ENCODE measurements around the gene PDCD6IP. TPM values are rescaled to one million over a fixed set of nuclear protein-coding genes. Genes with fewer than 3 reads are reported as not detected.

The PDCD6IP gene
- total RNA-seq, 4 donors from 2014 or later = 105 to 424 (median 167) TPM

- no peak for DNase-seq
- H3K27me3 ChIP-seq = no peaks in the 10 kb centered on the region
- intact Hi-C loops (cut with DNase I) = no loop called here
- peaks cover 5 to 9% of the 10 kb centered on the region in 2 donors for H3K36me3 ChIP-seq
- H3K4me3 ChIP-seq (replicated peaks in 1 of 3) = no peak overlapping the region
- H3K27ac ChIP-seq = no peak overlapping the region
- H3K9me3 ChIP-seq = no peaks in the 10 kb centered on the region
- WGBS, 2 donors = 92 to 93% methylated on average over 1 of the region's 1 CpG
- TF ChIP-seq POLR2A (IDR thresholded peaks at IDR 0.05) (no peak), CTCF (IDR thresholded peaks at IDR 0.05) (no peak)
- no peaks in the 10 kb centered on the region for H3K4me1 ChIP-seq
Observed at GRCh38 chr3:33823821-33824220, 25.4 kb downstream of the PDCD6IP start.

- WGBS, 2 donors = 94% methylated on average over 5 of the region's 5 CpGs
- Histone ChIP-seq H3K27me3 (no peaks in the 10 kb centered on the region), H3K9me3 (no peaks in the 10 kb centered on the region), H3K36me3 (peaks cover 13 to 16% of the 10 kb centered on the region in 2 donors), H3K4me1 (no peaks in the 10 kb centered on the region), H3K4me3 (replicated peaks in 1 of 3) (no peak overlapping the region), H3K27ac (no peak overlapping the region)
- intact Hi-C loops (cut with DNase I) = no loop called here
- TF ChIP-seq CTCF (IDR thresholded peaks at IDR 0.05) (no peak), POLR2A (IDR thresholded peaks at IDR 0.05) (no peak)
- DNase-seq = no peak
Observed at GRCh38 chr3:33825111-33825510, 26.7 kb downstream of the PDCD6IP start.

GRCh38 chr3:33826206-33826605 lies 27.8 kb downstream of the PDCD6IP start:
- Histone ChIP-seq H3K9me3 (no peaks in the 10 kb centered on the region), H3K4me1 (no peaks in the 10 kb centered on the region), H3K27ac (no peak overlapping the region), H3K4me3 (replicated peaks in 1 of 3) (no peak overlapping the region), H3K27me3 (no peaks in the 10 kb centered on the region), H3K36me3 (peaks cover 13 to 16% of the 10 kb centered on the region in 2 donors)
- intact Hi-C loops (cut with DNase I) = no loop called here
- TF ChIP-seq POLR2A (IDR thresholded peaks at IDR 0.05) = no peak
- no peak for TF ChIP-seq CTCF (IDR thresholded peaks at IDR 0.05)
- no peak for DNase-seq
- 87 to 91% methylated on average over 1 of the region's 1 CpG for WGBS, 2 donors

- no peak for DNase-seq
- no peak overlapping the region for H3K27ac ChIP-seq
- H3K4me3 ChIP-seq (replicated peaks in 1 of 3) = no peak overlapping the region
- no peaks in the 10 kb centered on the region for H3K4me1 ChIP-seq
- no peaks in the 10 kb centered on the region for H3K27me3 ChIP-seq
- H3K36me3 ChIP-seq = peaks cover 13 to 16% of the 10 kb centered on the region in 2 donors
- intact Hi-C loops (cut with DNase I) = no loop called here
- no peaks in the 10 kb centered on the region for H3K9me3 ChIP-seq
- WGBS, 2 donors = 100% methylated on average over 1 of the region's 1 CpG
- no peak for TF ChIP-seq POLR2A (IDR thresholded peaks at IDR 0.05)
- no peak for TF ChIP-seq CTCF (IDR thresholded peaks at IDR 0.05)
Observed at GRCh38 chr3:33826688-33827087, 28.3 kb downstream of the PDCD6IP start.

- TF ChIP-seq POLR2A (IDR thresholded peaks at IDR 0.05) = no peak
- no peak for TF ChIP-seq CTCF (IDR thresholded peaks at IDR 0.05)
- Histone ChIP-seq H3K27me3 (no peaks in the 10 kb centered on the region), H3K4me1 (no peaks in the 10 kb centered on the region), H3K9me3 (no peaks in the 10 kb centered on the region), H3K27ac (no peak overlapping the region), H3K4me3 (replicated peaks in 1 of 3) (no peak overlapping the region), H3K36me3 (peaks cover 11 to 13% of the 10 kb centered on the region in 2 donors)
- 93% methylated on average over 2 of the region's 2 CpGs for WGBS, 2 donors
- no peak for DNase-seq
- intact Hi-C loops (cut with DNase I) = no loop called here
Observed at GRCh38 chr3:33829720-33830119, 31.3 kb downstream of the PDCD6IP start.
